ENCODE measurements around the gene NR2C1. TPM values are rescaled to one million over a fixed set of nuclear protein-coding genes. Genes with fewer than 3 reads are reported as not detected.
A peak's percentile ranks its signal among the peaks of the same experiment; 100 is the strongest.
"Not testable (repeated sequence)": the region's sequence is repeated elsewhere in the genome, so short reads cannot be mapped to it uniquely, and the experiment has no call there.

The NR2C1 gene
- 10 to 100 TPM; 30.4 to 33.3 TPM for total RNA-seq
- long read RNA-seq, full-length matches to known transcripts: 6 of 24 reads
- long read RNA-seq, partial matches to known transcripts: 6 of 24 reads
- long read RNA-seq, other reads (novel, unspliced or antisense): 12 of 24 reads

- intact Hi-C loops (cut with DNase I): no loop called here
- ATAC-seq (peak; percentile 96 to 98), DNase-seq (peak; percentile 94)
Observed at GRCh38 chr12:95072900-95073697, at the start of gene NR2C1. Gene NR2C1 (minus strand): TSS chr12:95073618. CDS start chr12:95067384, 6,234 bp downstream.

GRCh38 chr12:95118788-95119179 is 45.4 kb upstream of the NR2C1 start:
- ATAC-seq: no peak
- intact Hi-C loops (cut with DNase I): loop anchor here (5.0 to 10.0 kb wide), 4 partner anchors 99 to 416 kb away; partner anchors contain the start of genes FGD6 (in 1 of the 2) and VEZT (in 1 of the 2)

DNA sequence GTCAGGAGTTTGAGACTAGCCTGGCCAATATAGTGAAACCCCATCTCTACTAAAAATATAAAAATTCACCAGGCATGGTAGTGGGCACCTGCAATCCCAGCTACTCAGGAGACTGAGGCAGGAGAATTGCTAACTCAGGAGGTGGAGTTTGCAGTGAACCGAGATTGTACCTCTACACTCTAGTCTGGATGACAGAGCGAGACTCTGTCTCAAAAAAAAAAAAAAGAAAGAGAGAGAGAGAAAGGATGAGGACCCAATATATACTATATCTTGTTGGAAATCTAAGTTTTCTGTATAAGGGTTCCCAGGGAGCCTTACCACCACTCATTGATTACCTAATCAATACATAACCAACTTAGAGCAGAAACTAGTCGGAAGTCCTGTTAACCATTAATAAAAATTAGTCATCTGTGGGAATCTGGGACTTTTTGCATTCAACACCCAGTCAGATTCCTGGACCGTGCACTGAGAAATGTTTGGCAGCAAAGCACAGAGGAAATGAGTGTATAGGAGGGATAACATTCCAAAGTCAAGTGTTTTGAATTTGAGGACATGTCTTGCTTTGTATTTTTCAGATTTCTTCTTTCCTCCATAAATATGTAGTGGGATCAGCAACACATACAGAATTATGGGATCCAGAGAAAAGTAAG is 44.8 kb upstream of the NR2C1 start:
- peak in 1 of 2 donors; percentile 40 for ATAC-seq
- no peak for DNase-seq
- intact Hi-C loops (cut with DNase I): loop anchor here (5.0 to 10.0 kb wide), 4 partner anchors 99 to 417 kb away; partner anchors contain the start of genes FGD6 (in 1 of the 2) and VEZT (in 1 of the 2)

More at GRCh38 chr12:95118788-95119179, 45.4 kb upstream of the NR2C1 start:
- DNase-seq: no peak

DNA sequence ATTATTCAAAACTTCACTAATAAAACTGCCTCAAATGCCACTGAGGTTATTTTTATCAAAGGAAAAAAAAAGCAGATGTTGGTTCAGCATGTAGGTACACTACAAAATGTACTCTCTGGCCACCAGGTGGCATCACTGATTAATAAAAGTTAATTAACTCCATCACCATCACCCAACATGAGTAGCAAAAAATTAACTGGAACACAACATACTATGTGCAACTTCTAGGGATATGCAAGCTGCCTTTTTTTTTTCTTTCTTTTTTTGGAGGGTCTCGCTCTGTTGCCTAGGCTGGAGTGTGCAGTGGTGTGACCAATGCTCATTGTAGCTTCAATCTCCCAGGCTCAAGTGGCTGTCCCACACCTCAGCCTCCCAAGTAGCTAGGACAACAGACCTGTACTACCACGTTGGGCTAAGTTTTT is 43.8 kb upstream of the NR2C1 start:
- ATAC-seq (peak; percentile 90 to 94), DNase-seq (peak; percentile 73)
- intact Hi-C loops (cut with DNase I): loop anchor here (1.0 to 10.0 kb wide), 5 partner anchors 100 to 418 kb away; partner anchors contain the start of genes FGD6 (in 1 of the 2) and VEZT (in 1 of the 2)

GRCh38 chr12:95116773-95117172 is 43.4 kb upstream of the NR2C1 start:
- peak in 1 of 2 donors; percentile 27 for ATAC-seq
- DNase-seq: no peak

DNA sequence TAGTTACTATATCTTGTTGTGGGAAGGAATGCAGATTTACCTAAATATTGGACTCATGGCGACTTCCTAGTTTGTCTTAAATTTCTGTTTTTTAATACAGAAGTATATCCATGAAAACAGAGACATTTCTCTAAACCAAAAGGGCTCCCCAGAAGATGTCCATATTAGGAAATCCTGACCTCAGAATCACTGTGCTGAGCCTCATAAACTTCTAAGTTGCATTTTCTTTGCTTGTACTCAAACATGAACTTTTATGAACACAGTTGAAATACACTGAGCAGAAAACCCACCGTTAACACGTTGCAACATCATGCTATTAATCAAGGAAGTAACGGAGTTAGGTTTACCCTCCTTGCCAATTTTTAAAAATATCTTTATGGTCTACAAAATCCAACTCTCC is 42.9 kb upstream of the NR2C1 start:
- intact Hi-C loops (cut with DNase I): loop anchor here (5.0 to 10.0 kb wide), 4 partner anchors 101 to 418 kb away; partner anchors contain the start of genes FGD6 (in 1 of the 2) and VEZT (in 1 of the 2)
- DNase-seq: no peak
- ATAC-seq: no peak

More at GRCh38 chr12:95116773-95117172, 43.4 kb upstream of the NR2C1 start:
- intact Hi-C loops (cut with DNase I): loop anchor here (1.0 to 10.0 kb wide), 5 partner anchors 101 to 418 kb away; partner anchors contain the start of genes FGD6 (in 1 of the 2) and VEZT (in 1 of the 2)

DNA sequence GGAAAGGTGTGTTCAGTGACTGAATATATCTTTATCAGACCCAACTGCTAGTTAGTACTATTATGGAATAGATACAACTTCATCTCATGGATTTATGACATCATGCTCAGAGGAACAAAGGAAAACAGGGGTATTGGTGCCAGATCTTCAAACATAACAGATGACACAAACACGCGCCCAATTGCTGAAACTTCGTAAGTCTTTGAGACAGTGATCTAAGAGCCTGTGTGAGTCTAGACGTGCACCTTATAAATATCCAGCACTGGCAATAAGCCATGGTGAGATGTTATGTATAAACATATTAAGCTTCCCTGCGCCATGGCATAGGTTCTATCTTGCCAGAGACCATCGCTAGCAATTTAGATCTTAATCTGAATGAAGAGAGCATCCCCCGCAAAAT is 42.2 kb upstream of the NR2C1 start:
- intact Hi-C loops (cut with DNase I): loop anchor here (5.0 to 10.0 kb wide), 4 partner anchors 102 to 419 kb away; partner anchors contain the start of genes FGD6 (in 1 of the 2) and VEZT (in 1 of the 2)
- DNase-seq: no peak

GRCh38 chr12:95114766-95115405 is 41.5 kb upstream of the NR2C1 start:
- intact Hi-C loops (cut with DNase I): loop anchor here (5.0 to 10.0 kb wide), 4 partner anchors 102 to 420 kb away; partner anchors contain the start of genes FGD6 (in 1 of the 2) and VEZT (in 1 of the 2)
- DNase-seq (no peak), ATAC-seq (no peak)

More for the DNA sequence above, 42.2 kb upstream of the NR2C1 start:
- no peak for ATAC-seq

- ATAC-seq: no peak
- intact Hi-C loops (cut with DNase I): no loop called here
- no peak for DNase-seq
Observed at GRCh38 chr12:95107362-95107761, 33.9 kb upstream of the NR2C1 start.

DNA sequence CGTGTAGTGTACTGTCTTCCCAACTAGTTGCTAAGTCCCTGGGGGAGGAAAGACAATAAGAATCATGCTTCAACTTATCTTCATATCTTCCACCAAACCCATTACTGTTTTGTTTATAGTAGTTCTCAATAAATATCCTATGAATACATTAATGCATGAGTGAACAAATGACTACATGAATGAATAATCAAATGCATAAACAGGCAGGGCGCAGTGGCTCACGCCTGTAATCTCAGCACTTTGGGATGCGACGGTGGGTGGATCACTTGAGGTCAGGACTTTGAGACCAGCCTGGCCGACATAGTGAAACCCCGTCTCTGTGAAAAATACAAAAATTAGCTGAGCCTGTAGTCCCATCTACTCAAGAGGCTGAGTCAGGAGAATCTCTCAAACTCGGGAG is 32.1 kb upstream of the NR2C1 start:
- DNase-seq (no peak), ATAC-seq (no peak)
- intact Hi-C loops (cut with DNase I): no loop called here

GRCh38 chr12:95104919-95105452 is 31.6 kb upstream of the NR2C1 start:
- intact Hi-C loops (cut with DNase I): no loop called here
- no peak for ATAC-seq
- DNase-seq: no peak

GRCh38 chr12:95102916-95103671 is 29.7 kb upstream of the NR2C1 start:
- intact Hi-C loops (cut with DNase I): no loop called here
- DNase-seq (no peak), ATAC-seq (peak in 1 of 2 donors; percentile 36)

GRCh38 chr12:95101957-95102356 is 28.5 kb upstream of the NR2C1 start:
- DNase-seq; ATAC-seq; intact Hi-C loops (cut with DNase I): not testable (repeated sequence)

DNA sequence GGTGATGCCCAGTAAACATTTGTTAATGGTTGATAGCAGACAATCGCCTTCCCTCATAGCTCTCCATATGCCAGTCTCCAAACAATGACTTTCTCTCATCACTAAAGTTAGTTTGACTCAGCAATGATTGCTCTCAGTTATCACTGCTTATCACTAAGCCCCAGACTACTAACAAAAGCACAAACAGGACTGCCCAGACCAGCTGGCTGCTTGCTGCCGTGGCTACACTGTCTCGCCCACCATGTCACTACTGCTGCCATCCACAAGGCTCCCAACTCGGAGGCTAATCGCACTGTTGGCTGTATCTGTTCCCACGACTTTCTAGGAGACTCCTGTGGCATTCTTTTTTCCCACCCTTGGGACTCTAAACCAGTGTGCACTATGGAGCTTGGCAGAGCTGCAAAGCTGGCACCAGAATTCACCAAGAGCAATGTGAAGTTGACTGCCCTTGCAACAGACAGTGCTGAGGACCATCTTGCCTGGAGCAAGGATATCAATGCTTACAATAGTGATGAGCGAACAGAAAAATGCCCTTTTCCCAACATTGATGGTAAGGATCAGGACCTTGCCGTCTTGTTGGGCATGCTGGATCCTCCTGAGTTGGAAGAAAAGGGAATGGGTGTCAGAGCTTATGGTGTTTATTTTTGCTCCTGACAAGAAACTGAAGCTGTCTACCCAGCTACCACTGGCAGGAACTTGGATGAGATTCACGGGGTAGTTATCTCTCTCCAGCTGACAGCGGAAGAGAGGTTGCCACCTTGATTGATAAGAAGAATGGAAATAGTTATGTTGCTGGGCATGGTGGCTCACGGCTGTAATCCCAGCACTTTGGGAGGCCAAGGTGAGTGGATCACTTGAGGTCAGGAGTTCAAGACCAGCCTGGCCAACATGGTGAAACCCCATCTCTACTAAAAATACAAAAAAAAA is 27.1 kb upstream of the NR2C1 start:
- intact Hi-C loops (cut with DNase I): no loop called here
- ATAC-seq: peak; percentile 58 to 73
- no peak for DNase-seq

- no peak for DNase-seq
- intact Hi-C loops (cut with DNase I): no loop called here
- ATAC-seq: no peak
Observed at GRCh38 chr12:95099270-95099790, 25.9 kb upstream of the NR2C1 start.

DNA sequence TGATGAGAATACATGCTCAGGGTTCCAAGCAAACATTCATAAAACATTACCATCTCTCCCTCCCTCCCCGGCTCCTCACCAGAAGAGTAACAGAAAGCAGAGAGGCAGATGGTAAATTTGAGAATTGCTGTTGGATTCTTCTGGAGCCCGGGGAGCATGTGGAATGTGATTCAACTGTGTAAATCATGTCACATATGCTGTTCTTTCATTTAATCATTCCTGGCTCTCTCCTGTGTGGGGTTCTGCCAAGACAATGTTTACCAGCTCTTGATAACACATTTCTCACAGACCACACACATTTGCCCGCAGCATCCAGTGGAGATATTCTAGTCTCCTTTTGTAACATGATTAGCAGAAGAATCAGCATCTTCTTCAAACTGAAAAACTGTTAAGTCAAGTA is 23.4 kb upstream of the NR2C1 start:
- intact Hi-C loops (cut with DNase I): no loop called here
- no peak for DNase-seq
- peak in 1 of 2 donors; percentile 46 for ATAC-seq

Data from left cardiac atrium (tissue), 4 donors.